ENCODE results near the gene PKD1L1.
"Not testable (repeated sequence)": the region's sequence is repeated elsewhere in the genome, so short reads cannot be mapped to it uniquely, and the experiment has no call there.

PKD1L1 gene

DNA sequence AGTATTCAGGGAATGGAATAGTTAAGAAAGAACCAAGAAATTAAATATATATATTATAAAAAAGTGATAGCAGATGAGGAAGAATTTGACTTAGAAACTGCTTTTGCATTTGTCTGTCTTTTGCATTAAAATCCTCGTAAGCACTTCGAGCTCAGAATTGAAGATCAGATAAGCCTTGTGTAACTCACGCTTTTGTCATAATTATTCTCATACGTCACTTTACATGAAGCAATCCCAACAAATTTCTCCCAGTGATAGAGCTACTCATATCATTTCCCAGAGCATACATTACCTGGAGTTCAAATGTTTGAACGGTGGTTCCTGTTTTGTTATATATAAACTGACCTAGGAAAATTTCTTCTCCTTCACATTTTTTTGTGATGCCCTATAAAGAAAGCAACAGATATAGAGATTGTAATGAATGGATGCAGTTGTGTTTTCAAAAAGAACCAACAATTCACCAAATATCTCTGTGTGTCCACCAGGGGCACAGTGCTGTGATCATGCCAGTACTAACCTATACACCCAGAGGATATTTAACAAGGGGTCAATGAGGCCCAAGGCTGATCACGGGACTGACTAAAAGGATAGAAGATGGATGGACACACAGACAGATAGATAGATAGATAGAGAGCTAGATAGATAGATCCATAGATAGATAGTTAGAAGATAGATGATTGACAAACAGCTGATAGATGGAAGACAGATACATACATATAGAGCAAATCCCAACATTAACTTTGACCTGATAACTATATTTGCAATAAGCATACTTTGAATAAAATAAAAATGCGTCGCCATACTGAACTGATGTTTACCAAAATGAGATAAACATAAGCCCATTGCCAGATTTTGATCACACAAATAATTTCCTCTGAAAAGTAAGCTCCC, 40.5 kb upstream of the PKD1L1 start:
- CTCF ChIA-PET, result interaction anchor here (0.9 to 7.9 kb wide), 22 partner anchors 9 to 169 kb away, joined by 3 to 320 read pairs (median 4); partner anchors contain the start of genes HUS1 and SUN3
- TF ChIP-seq, protein P1, sequence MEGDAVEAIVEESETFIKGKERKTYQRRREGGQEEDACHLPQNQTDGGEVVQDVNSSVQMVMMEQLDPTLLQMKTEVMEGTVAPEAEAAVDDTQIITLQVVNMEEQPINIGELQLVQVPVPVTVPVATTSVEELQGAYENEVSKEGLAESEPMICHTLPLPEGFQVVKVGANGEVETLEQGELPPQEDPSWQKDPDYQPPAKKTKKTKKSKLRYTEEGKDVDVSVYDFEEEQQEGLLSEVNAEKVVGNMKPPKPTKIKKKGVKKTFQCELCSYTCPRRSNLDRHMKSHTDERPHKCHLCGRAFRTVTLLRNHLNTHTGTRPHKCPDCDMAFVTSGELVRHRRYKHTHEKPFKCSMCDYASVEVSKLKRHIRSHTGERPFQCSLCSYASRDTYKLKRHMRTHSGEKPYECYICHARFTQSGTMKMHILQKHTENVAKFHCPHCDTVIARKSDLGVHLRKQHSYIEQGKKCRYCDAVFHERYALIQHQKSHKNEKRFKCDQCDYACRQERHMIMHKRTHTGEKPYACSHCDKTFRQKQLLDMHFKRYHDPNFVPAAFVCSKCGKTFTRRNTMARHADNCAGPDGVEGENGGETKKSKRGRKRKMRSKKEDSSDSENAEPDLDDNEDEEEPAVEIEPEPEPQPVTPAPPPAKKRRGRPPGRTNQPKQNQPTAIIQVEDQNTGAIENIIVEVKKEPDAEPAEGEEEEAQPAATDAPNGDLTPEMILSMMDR (IDR thresholded peaks at IDR 0.05; ENCODE audit: insufficient read depth, low read length, missing control alignments), result peak; percentile 49
- no peak for DNase-seq (ENCODE audit: low read depth, low spot score)
- H3K4me3 ChIP-seq (ENCODE audit: low read depth, low read length), result no peak overlapping the region
- POLR2A ChIA-PET, result no interaction called here

DNA sequence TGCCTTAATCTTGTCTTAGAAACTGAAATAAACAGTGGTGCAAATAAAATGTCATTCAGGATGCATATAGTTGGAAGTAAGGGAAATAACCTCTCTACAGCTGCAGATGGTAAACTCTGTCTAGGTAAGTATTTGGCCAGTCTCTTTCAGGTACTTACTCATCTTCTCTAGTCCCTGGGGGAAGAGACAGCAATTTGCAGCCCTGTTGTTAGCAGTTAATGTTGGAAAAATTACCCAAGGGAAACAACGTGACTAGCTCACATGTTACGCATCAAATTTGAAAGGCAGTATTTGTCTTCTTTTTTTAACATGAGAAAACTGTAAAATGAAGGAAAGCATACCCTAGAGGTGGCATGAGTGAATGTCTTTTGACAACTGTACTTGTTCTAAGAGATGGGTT, 34.3 kb upstream of the PKD1L1 start:
- DNase-seq (ENCODE audit: low read depth, low spot score), result no peak
- CTCF ChIA-PET, result interaction anchor here (1.1 to 2.7 kb wide), 7 partner anchors 9 to 175 kb away, joined by 3 to 14 read pairs (median 6); no protein-coding TSS in a partner anchor
- POLR2A ChIA-PET, result no interaction called here
- TF ChIP-seq, protein P1 (IDR thresholded peaks at IDR 0.05; ENCODE audit: insufficient read depth, low read length, missing control alignments), result no peak
- H3K4me3 ChIP-seq (ENCODE audit: low read depth, low read length), result no peak overlapping the region

DNA sequence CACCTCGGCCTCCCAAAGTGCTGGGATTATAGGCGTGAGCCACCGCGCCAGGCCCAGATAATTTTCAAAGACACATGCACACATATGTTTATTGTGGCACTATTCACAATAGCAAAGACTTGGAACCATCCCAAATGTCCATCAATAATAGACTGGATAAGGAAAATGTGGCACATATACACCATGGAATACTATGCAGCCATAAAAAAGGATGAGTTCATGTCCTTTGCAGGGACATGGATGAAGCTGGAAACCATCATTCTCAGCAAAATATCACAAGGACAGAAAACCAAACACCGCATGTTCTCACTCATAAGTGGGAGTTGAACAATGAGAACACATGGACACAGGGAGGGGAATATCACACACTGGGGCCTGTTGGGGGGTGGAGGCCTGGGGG, 32.4 kb upstream of the PKD1L1 start:
- H3K4me3 ChIP-seq (ENCODE audit: low read depth, low read length); DNase-seq (ENCODE audit: low read depth, low spot score); POLR2A ChIA-PET: not testable (repeated sequence)
- CTCF ChIA-PET, result interaction anchor here (1.4 to 2.4 kb wide), 2 partner anchors 11 to 12 kb away, joined by 3 to 11 read pairs; no protein-coding TSS in a partner anchor

DNA sequence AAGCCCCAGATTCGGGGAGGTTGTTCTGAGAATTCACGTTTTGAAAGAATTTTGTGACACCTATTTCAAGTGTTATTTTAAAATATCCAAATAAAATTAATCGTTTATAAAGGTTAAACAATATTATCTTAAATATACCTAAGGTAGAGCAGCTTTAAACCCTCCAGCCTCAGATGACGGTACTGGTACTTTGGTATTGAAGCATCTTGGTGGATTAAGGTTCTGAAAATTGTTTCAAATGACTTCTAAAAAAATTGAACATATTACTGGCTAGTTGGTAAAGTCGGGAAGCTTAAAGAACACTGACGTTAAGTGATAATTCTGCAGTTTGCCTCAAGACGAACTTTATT, 31.5 kb upstream of the PKD1L1 start:
- H3K4me3 ChIP-seq (ENCODE audit: low read depth, low read length), result peak overlapping the region; percentile 78
- TF ChIP-seq, protein P1 (IDR thresholded peaks at IDR 0.05; ENCODE audit: insufficient read depth, low read length, missing control alignments), result no peak
- ChIA-PET CTCF (interaction anchor here (0.7 to 2.4 kb wide), 5 partner anchors 8 to 175 kb away, joined by 3 to 11 read pairs (median 3); no protein-coding TSS in a partner anchor), POLR2A (interaction anchor here (0.5 kb wide), 1 partner anchor 173 kb away, joined by 3 read pairs; no protein-coding TSS in a partner anchor)
- DNase-seq (ENCODE audit: low read depth, low spot score), result no peak

DNA sequence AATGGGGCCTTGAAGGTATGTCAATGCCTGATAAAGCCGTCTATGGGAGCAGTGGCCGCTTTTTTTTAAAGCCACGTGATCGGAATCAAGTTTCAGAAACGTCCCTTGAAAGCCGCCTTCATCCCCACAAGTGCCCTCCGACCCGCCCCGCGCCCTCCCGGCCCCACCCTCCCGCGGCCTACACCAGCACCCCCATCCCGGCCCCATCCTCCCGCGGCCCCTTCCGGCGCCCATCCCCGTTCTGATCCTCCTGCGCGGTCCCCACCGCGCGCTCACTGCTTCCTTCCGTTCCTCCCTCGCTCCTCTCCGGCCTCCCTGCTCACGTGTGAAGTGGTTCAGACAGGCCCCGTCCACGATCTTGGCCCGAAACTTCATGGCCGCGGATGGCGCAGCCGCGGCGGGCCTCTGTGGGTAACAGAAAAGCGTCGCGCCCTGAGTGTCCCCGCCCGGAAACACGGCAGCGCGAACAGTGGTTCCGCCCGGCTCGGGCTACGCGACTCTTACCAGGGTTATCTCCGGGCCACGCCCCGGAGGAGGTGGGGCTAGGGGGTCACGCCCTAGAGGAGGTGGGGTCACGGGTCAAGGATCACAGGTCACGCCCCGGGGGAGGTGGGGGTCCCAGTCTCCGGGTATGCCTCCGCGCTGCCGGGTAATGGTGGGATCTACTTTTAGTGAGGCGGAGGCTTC, 31.0 kb upstream of the PKD1L1 start, which contains the start of gene HUS1:
Gene HUS1 (minus strand): TSS at position 471 of the 687 bp plus-strand sequence. CDS start 96 bp downstream, at position 375.
- CTCF ChIA-PET, result interaction anchor here (0.7 to 2.4 kb wide), 11 partner anchors 8 to 179 kb away, joined by 3 to 18 read pairs (median 6); no protein-coding TSS in a partner anchor
- POLR2A ChIA-PET, result no interaction called here
- TF ChIP-seq, protein P1 (IDR thresholded peaks at IDR 0.05; ENCODE audit: insufficient read depth, low read length, missing control alignments), result no peak

DNA sequence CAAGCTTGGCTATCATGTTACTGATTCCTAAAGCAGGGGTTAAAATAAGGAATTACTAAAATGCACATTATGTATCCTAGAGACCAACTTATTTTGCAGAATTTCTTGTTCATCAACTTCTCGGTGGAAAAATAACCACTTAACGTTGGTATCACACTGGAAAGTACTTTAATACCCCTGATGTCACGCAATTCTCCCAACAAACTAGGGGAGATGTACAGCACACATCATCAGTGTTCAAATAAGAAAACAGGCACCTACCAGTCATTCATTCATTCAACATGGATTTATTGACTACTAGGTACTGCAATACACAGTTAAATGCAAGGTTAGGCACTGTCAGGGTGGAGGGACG, 30.5 kb upstream of the PKD1L1 start:
- TF ChIP-seq, protein P1 (IDR thresholded peaks at IDR 0.05; ENCODE audit: insufficient read depth, low read length, missing control alignments), result no peak
- peak overlapping the region; percentile 78 for H3K4me3 ChIP-seq (ENCODE audit: low read depth, low read length)
- CTCF ChIA-PET, result interaction anchor here (1.2 to 2.1 kb wide), 8 partner anchors 9 to 179 kb away, joined by 3 to 18 read pairs (median 10); no protein-coding TSS in a partner anchor
- POLR2A ChIA-PET, result no interaction called here
- no peak for DNase-seq (ENCODE audit: low read depth, low spot score)

More for the DNA sequence above, 31.0 kb upstream of the PKD1L1 start, which contains the start of gene HUS1:
- peak within 1 kb of the TSS; percentile 78 for H3K4me3 ChIP-seq (ENCODE audit: low read depth, low read length)
- no peak for DNase-seq (ENCODE audit: low read depth, low spot score)

Measured in AG04449 (cell line).